ENCODE measurements around the gene FTO.

FTO gene

GRCh38 chr16:53946746-53947386 lies 242.9 kb downstream of the FTO start:
- DNase-seq: no peak

DNA sequence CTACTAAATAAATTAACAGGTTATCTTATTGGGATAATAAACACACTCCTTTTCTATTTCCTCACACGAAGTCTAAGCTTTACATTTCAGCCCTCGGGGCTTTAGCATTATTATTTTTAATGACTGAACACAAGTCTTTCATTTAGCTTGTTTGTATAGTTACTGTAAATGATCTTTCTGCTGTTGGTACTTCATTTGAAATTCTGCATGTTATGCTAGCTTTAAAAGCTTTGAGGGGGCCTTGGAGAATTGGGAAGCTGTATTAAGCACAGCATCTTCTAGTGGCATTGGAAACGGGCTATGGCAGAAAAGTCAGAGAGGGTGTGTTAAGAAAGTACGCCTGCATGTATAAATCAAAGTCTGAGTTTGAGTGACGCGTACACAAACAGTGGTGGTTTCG lies 243.7 kb downstream of the FTO start:
- DNase-seq: no peak

DNA sequence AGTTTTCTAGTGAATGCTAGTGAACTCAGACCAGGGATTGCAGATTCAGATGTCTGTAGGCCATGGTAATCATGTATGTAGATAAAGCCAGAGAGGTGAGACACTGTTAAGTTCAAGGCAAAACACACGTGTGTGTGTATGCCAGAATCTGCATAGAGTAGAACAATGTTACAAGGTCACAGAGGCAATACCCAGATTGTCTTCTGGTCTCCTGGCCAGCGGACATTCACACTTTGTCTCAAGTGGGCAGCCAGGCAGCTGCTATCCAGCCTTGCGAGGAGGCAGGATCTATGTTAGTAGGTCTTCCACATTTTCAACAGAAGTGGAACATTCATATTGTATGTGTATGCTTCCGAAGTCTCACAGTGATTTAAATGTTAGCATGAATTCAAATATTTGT lies 244.4 kb downstream of the FTO start:
- DNase-seq: no peak

DNA sequence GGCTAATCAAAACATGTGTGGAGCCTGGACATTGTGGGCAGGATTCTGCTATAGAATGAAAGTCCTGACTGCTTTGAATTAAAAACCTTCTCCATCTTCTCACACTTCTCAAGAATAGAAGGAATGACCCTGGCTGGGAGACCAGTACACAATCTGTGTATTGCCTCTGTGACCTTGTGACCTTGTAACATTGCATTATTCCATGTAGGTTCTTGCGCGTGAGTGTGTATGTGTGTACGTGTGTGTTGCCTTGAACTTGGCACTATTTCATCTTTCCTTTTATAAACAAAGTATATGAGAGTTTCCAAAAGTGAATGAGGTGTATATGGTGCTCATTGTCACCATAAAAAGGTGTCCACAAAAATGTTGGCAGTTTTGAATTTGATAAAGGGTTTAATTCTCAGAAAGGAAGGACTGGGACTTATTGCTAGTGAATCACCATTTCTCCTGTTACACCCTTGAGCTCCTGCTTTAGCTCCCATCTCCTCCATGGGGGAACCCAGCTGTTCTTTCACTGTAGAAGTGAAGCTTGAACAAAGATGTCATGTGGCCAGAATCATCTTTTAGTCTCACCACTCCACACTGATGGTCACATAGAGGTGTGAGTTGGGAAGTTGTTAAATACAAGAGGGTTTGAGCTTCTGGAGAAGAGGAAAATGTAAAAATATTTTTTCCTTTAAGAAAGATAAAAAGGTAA lies 244.9 kb downstream of the FTO start:
- no peak for DNase-seq

GRCh38 chr16:53949715-53950410 lies 245.9 kb downstream of the FTO start:
- DNase-seq: no peak

- DNase-seq: no peak
Observed at GRCh38 chr16:53950677-53951076, 246.7 kb downstream of the FTO start.

DNA sequence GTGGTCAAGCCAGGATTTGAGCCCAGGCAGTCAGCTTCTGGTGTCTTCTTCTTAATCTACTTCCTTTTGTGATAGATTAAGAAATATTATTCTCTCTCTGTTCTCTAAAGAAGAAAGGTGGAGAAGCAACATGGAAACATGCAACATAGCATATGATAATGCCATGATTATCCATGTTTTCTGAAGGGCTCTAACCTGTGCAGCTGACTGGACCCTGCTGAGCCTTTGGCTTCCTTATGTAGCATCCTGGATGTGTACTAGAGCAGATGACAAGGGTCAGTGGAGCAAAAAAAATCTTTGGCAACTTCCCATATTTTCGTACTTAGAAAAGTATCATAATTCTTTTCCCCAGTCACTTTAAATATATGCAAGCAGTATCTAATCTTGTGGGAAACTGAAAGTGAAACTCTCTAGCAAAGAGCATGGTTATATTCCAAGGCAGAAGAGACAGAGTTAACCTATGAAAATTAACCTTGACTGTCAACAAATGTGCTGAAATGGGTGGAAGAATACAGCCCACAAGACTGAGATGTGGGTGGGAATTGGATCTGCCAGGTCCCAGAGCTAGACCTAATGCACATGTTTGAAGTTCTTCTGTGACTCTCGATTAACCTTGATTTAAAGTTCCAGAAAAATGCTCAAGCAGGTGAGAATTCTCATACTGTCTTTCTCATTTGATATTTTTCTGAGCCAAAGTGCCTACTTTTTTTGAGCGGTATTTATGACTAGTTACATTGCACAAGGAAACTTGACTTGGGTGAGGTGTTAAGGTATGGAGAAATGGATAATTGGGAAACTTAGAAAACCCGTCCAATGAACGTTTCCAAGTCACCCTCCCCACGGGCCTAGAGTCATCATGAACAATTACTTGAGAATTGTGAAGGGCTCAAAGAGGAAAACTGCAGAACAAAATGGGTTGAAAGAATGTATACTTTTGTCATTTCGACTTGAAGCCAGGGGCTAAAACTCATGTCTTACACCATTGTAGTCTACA lies 248.6 kb downstream of the FTO start:
- DNase-seq: no peak

GRCh38 chr16:53953336-53953735 lies 249.4 kb downstream of the FTO start:
- no peak for DNase-seq

GRCh38 chr16:53955221-53955875 lies 251.4 kb downstream of the FTO start:
- no peak for DNase-seq

- no peak for DNase-seq
Observed at GRCh38 chr16:53958341-53958880, 254.5 kb downstream of the FTO start.

GRCh38 chr16:53960050-53960812 lies 256.3 kb downstream of the FTO start:
- DNase-seq: no peak

DNA sequence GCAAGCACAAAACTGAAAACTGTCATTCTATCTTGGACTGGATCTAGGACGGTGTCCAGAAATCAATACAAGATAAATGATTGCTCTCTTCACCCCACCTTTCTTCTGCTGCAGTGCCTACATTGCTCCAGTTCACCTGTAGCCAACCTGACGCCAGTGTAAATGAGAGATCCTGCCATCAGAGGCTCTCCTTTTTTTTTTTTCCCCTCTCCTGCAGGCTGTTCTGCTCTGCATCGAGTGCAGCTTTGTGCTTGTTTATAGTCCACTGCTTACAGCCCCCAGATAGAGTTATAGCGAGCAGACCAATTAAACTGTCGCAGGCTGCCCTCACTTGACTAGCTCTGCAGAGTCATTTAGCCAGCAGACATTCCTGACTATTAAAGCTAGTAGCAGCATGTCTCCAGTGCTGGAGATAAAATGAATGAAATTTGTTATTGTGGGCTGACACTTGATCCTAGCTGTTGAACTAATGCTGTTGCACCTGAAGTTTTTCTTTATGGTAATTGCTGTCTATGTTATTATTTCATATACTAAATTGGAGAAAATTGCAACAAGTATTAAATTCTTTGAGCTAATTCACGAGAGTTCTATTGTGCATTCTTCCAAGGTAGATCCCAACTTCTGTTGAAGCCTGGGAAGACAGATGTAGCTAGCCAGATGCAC lies 257.1 kb downstream of the FTO start:
- DNase-seq: no peak

DNA sequence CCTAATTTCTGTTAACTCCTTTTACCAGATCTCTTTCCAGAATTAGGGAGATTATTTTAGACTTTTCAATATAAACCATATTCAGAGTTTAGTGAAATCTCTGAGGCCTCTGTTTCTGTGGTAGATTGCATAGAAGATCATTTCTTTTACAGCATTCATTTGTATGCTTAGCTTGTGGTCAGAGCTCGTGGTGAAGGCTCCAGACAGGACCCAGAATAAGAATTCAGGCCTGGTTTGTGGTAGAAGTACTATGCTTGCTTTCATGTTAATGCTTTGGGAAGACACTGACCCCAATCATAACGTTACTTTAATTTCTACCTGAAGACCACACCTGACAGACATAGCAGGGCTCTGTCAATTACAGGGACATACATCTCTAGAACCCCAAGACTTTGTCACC lies 258.1 kb downstream of the FTO start:
- DNase-seq: no peak

DNA sequence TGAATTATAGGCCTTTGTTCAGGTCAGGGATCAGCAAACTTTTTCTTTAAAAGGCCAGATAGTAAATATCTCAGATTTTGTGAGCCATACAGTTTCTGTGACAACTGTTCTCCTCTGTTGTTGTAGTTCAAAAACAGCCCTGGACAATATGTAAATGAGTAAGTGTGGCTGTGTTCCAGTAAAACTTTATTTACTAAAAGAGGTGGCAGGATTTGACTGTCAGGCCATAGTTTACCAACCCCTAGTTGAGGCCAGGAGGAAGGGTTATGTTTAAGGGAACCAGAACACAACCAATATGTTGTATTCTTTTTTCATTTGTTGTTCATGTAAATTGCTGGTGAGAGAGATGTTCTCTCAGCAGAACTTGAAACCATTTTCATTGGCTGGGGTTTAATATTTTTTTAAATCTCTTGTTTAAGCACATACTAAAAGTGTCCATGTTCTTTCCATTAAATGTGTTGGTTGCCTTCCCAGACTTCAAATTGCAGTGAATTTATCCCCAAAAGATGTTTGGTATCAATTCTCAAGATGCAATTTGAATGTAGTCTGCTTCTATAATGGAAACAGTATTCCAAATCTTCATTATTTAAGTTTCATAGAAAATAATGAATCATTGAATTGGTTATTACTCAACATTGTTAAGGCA lies 260.3 kb downstream of the FTO start:
- no peak for DNase-seq

GRCh38 chr16:53966821-53967571 lies 263.0 kb downstream of the FTO start:
- no peak for DNase-seq

DNA sequence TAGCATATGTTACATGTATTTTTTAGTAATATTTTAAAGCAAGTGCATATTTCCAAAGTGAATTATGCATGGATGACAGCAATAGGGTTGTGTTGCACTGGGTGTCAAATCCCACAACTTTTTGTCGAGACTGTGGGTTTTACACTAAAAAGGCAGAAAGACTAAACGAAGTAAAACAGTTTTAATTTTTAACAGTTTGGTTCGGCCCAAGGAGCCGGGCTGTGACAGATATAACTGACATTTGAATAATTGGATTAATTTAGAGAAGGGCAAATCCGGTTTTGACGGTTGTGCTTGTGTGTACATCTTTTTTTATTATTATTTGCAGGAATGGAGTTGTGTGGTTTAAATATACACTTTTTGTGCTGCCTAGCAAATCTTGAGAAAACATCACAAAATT lies 263.6 kb downstream of the FTO start:
- DNase-seq: no peak

DNA sequence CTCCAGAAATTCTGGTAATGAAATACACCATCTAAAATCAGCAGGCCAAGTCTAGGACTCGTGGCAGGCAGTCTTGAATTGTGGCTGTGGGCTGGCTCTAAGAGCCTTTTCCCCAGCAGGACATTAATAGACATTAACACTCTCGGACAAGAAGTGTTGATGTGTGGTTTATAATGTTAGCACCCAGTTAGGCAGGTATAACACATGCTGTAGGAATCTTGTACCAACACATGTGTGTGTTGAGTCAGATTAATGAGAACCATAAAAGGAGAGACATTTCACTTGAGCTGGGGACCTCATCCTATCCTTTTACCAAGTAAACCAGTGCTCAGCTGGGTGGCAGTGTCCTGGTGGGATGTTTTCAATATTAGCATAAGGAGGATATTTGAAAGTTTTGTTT lies 264.5 kb downstream of the FTO start:
- no peak for DNase-seq

GRCh38 chr16:53968896-53969295 lies 264.9 kb downstream of the FTO start:
- no peak for DNase-seq

DNA sequence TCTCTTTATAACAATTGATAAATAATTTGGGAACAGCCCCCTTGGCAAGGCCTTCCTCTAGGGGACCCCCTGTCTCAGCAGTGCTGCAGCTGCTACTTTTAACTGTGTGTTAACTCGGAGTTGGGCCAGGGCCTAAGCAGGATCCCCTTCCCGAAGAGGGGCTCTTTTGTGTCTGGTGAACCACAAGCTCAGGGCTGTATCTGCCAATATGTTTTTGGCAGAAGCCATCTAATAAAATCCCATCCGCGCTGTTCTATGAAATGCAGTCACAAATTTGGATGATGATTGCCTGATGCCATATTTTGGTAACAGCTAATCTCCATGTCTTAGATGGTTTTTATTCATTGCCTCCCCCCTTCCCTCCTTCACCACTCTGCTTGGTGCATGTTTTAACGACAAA lies 267.7 kb downstream of the FTO start:
- DNase-seq: no peak

DNA sequence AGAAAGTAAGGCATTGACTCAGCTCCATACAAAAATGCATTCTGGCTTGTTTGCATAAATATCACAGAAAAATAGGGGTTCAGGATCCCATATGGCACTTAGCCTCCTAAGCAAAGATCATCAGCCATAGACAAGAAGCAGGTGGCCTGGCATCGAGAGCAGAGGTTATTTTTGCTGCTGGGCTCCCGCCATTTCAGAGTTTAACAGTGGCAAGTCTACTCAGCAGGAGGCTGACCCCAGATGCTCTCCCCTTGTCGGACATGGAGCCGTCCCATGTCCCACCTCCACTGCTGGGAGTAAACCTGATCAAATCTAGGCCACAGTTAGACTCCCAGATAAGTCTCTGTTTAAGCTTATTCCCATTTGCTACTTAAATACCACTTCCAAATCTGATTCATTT lies 269.1 kb downstream of the FTO start:
- DNase-seq: no peak
